A549 (cell line): Measurements from ENCODE around the gene NOXA1. TPM values are rescaled to one million over a fixed set of nuclear protein-coding genes. Genes with fewer than 3 reads are reported as not detected.
"Not testable (repeated sequence)": the region's sequence is repeated elsewhere in the genome, so short reads cannot be mapped to it uniquely, and the experiment has no call there.

Source experiments
- ATAC-seq, 2 experiments: fragments of 200-7000 bp in 1 of 2; fragments of >200 bp in 1 of 2; cut with Nextera tagmentation in 1 of 2; cut with Tn5 transposase in 1 of 2; 3 replicates each; pipeline versions ENCODE4 v1.8.0 to v1.9.1; 2018 to 2020; ENCODE audit warnings: mild to moderate bottlenecking in 1 of 2, moderate library complexity in 1 of 2
- CTCF ChIA-PET: fragments of 300-600 bp; sonication (Branson Sonifier 250); formaldehyde crosslinking; extraction: SDS; loops from one replicate; lab custom pipeline; 2021; ENCODE audit warnings: antibody characterized with exemption, inconsistent platforms; lab: Yijun Ruan, JAX
- POLR2A ChIA-PET: fragments of 350-600 bp; formaldehyde crosslinking; extraction: SDS; loops from one replicate; lab custom pipeline; 2021; ENCODE audit warnings: antibody characterized with exemption, inconsistent platforms; lab: Yijun Ruan, JAX
- DNase-seq, 2 experiments: peaks; one replicate each; pipeline versions ENCODE4 v3.0.0 to v3.0.0-alpha.2; 2011 to 2016; ENCODE audit warnings: low read depth in 1 of 2, low spot score in 1 of 2
- FAIRE-seq: peaks from 2 replicates; lab custom pipeline; 2011; peaks lifted over from hg19 to GRCh38; lab: Jason Lieb, UNC
- H3K27ac ChIP-seq, 2 experiments: fragments of >200 bp; sonication (Bioruptor Twin); formaldehyde crosslinking; 3 replicates each; pipeline ENCODE4 v1.5.1; 2016 to 2017
- H3K4me1 ChIP-seq: fragments of >200 bp; sonication (Bioruptor Twin); formaldehyde crosslinking; 3 replicates; pipeline ENCODE4 v1.6.1; 2016
- H3K4me2 ChIP-seq: fragments of >200 bp; sonication (Bioruptor Twin); formaldehyde crosslinking; 3 replicates; pipeline ENCODE4 v1.6.1; 2016
- H3K4me3 ChIP-seq: fragments of >200 bp; sonication (Bioruptor Twin); formaldehyde crosslinking; 3 replicates; pipeline ENCODE4 v1.5.1; 2016
- H3K9me3 ChIP-seq: fragments of >200 bp; sonication (Bioruptor Twin); formaldehyde crosslinking; 3 replicates; pipeline ENCODE4 v1.6.1; 2016
- CHD4 ChIP-seq: fragments of 200-600 bp; sonication (generic); IDR thresholded peaks from 2 replicates; pipeline ENCODE4 v1.6.1; 2016; ENCODE audit warnings: antibody characterized with exemption, mild to moderate bottlenecking, borderline replicate concordance
- EP300 ChIP-seq, 2 experiments: fragments of >200 bp; sonication (Bioruptor Twin); formaldehyde crosslinking; IDR thresholded peaks; 2 replicates in 1 of 2; 3 replicates in 1 of 2; pipeline ENCODE4 v1.6.1; 2016 to 2017
- FOXS1 ChIP-seq: fragments of 250-450 bp; sonication (Bioruptor Pico); IDR thresholded peaks from 2 replicates; pipeline ENCODE4 v1.5.0; 2020; ENCODE audit warnings: mild to moderate bottlenecking, moderate library complexity
- GATA3 ChIP-seq: IDR thresholded peaks from 2 replicates; pipeline ENCODE4 v1.6.1; 2012; ENCODE audit warnings: borderline replicate concordance
- HDAC2 ChIP-seq: fragments of 200-600 bp; sonication (generic); IDR thresholded peaks from 2 replicates; pipeline ENCODE4 v1.6.1; 2016
- HOXA7 ChIP-seq: fragments of 250-450 bp; sonication (Bioruptor Pico); IDR thresholded peaks from 2 replicates; pipeline ENCODE4 v1.5.0; 2020; ENCODE audit warnings: mild to moderate bottlenecking, moderate library complexity
- HOXB13 ChIP-seq: fragments of 250-450 bp; sonication (Bioruptor Pico); IDR thresholded peaks from 2 replicates; pipeline ENCODE4 v1.5.0; 2020; ENCODE audit warnings: low read depth, mild to moderate bottlenecking, moderate library complexity
- JUN ChIP-seq, 2 experiments: fragments of >200 bp; sonication (Bioruptor Twin); formaldehyde crosslinking; IDR thresholded peaks; 2 replicates in 1 of 2; 3 replicates in 1 of 2; pipeline ENCODE4 v1.6.1; 2016 to 2017
- JUNB ChIP-seq: fragments of >200 bp; sonication (Bioruptor Twin); formaldehyde crosslinking; IDR thresholded peaks from 2 replicates; pipeline ENCODE4 v1.6.1; 2016
- KDM1A ChIP-seq: fragments of 200-600 bp; sonication (generic); IDR thresholded peaks from 2 replicates; pipeline ENCODE4 v1.6.1; 2016; ENCODE audit warnings: low read depth, mild to moderate bottlenecking
- KDM5A ChIP-seq: fragments of 200-600 bp; sonication (generic); IDR thresholded peaks from 2 replicates; pipeline ENCODE4 v1.6.1; 2016; ENCODE audit warnings: antibody characterized with exemption, mild to moderate bottlenecking
- NFE2L2 ChIP-seq: fragments of 150-350 bp; conservative IDR thresholded peaks from 2 replicates; pipeline ENCODE4 v1.6.1; 2014; ENCODE audit warnings: low read length
- NPAS2 ChIP-seq: fragments of 250-450 bp; sonication (Bioruptor Pico); IDR thresholded peaks from 2 replicates; pipeline ENCODE4 v1.8.0; 2022; ENCODE audit warnings: mild to moderate bottlenecking, moderate library complexity, borderline replicate concordance
- RAD21 ChIP-seq, 2 experiments: fragments of >200 bp in 1 of 2; sonication (Bioruptor Twin) in 1 of 2; formaldehyde crosslinking in 1 of 2; IDR thresholded peaks in 1 of 2; conservative IDR thresholded peaks in 1 of 2; 2 replicates in 1 of 2; 3 replicates in 1 of 2; pipeline ENCODE4 v1.6.1; 2012 to 2018; ENCODE audit warnings: inconsistent platforms in 1 of 2
- RFX5 ChIP-seq: fragments of 450-650 bp; IDR thresholded peaks from 2 replicates; pipeline ENCODE4 v1.7.1; 2014; ENCODE audit warnings: antibody characterized with exemption, mild to moderate bottlenecking, moderate library complexity
- TFCP2L1 ChIP-seq: fragments of 250-450 bp; sonication (Bioruptor Pico); IDR thresholded peaks from 2 replicates; pipeline ENCODE4 v1.5.0; 2021; ENCODE audit warnings: mild to moderate bottlenecking
- USF2 ChIP-seq: fragments of 450-650 bp; IDR thresholded peaks from 2 replicates; pipeline ENCODE4 v1.6.1; 2014; ENCODE audit warnings: antibody characterized with exemption
- ZC3H11A ChIP-seq: fragments of 450-650 bp; IDR thresholded peaks from 2 replicates; pipeline ENCODE4 v1.6.1; 2014; ENCODE audit warnings: antibody characterized with exemption, mild to moderate bottlenecking
- ZNF302 ChIP-seq: fragments of 250-450 bp; sonication (Bioruptor Pico); IDR thresholded peaks from 2 replicates; pipeline ENCODE4 v1.9.0; 2021; ENCODE audit warnings: inconsistent platforms, mild to moderate bottlenecking, moderate library complexity
- WGBS: methylation state at CpG from one replicate; pipeline ENCODE4 v1.1.6; 2017; ENCODE audit errors: missing lambda C conversion rate; 5-methylcytosine and 5-hydroxymethylcytosine counted together
- polyA plus RNA-seq, 4 experiments: library from polyadenylated mRNA; depleted of rRNA in 3 of 4; stranded (reverse); fragments of >200 nt; fragmentation: RNase III in 1 of 4; extraction: RNeasy Plus Mini Kit Qiagen cat#74134 plus additional on column Dnase treatment in 1 of 4; gene quantifications; 2 replicates in 3 of 4; 3 replicates in 1 of 4; pipeline ENCODE4 v1.2.3, GENCODE V29; 2011 to 2017
- TF ChIP-seq, protein P1 (sequence below): fragments of 200-600 bp; sonication (generic); IDR thresholded peaks from 2 replicates; pipeline ENCODE4 v1.6.1; 2016; ENCODE audit warnings: antibody characterized with exemption, mild to moderate bottlenecking, moderate library complexity

The NOXA1 gene
- polyA plus RNA-seq, 2 of the 4 experiments (the other 2 are of a cell fraction): 0.44 to 1.5 TPM

GRCh38 chr9:137375321-137376058, 47.7 kb upstream of the NOXA1 start:
- ChIA-PET POLR2A (no interaction called here), CTCF (interaction anchor here (0.7 to 1.9 kb wide), 5 partner anchors 21 to 72 kb away, joined by 3 to 7 read pairs (median 4); partner anchors contain the start of gene EXD3)
- no peak overlapping the region for H3K4me2 ChIP-seq
- no peak overlapping the region for H3K4me3 ChIP-seq
- 85% methylated on average over 11 of the region's 11 CpGs for WGBS
- ATAC-seq (no peak), FAIRE-seq (peak; percentile 32), DNase-seq (no peak)
- H3K27ac ChIP-seq: no peak overlapping the region
- TF ChIP-seq TFCP2L1 (CRISPR knock-in tag) (no peak), HOXA7 (CRISPR knock-in tag) (no peak), NPAS2 (no peak), USF2 (no peak), CHD4 (no peak), HDAC2 (no peak), RAD21 (conservative IDR thresholded peaks at IDR 0.05 in 1 of 2, IDR thresholded peaks at IDR 0.05 in 1 of 2) (no peak)
- no peaks in the 10 kb centered on the region for H3K4me1 ChIP-seq
- H3K9me3 ChIP-seq: 0 out of 3 replicates have a peak, but pooled peaks cover 5% of the 10 kb centered on the region

DNA sequence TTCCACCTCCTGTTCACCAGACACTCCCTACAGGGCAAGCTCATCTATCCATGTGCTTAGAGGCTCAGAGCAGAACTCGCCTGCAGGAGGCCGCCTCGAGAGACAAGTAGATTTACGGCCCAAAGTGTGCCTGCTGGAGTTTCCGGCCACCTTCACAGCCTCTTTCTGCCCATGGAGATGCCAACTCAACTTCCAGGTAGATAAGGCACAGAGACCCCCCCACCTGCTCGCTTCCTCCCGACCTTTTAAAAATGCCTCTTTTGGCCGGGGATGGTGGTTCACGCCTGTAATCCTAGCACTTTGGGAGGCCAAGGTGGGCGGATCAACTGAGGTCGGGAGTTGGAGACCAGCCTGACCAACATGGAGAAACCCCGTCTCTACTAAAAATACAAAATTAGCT, 46.8 kb upstream of the NOXA1 start:
- WGBS: 91% methylated on average over 12 of the region's 12 CpGs
- Histone ChIP-seq H3K4me3 (no peak overlapping the region), H3K27ac (no peak overlapping the region), H3K4me1 (no peaks in the 10 kb centered on the region), H3K9me3 (0 out of 3 replicates have a peak, but pooled peaks cover 5% of the 10 kb centered on the region), H3K4me2 (no peak overlapping the region)
- no peak for FAIRE-seq
- CTCF ChIA-PET: interaction anchor here (0.9 to 1.9 kb wide), 3 partner anchors 46 to 140 kb away, joined by 3 to 7 read pairs (median 3); partner anchors contain the start of genes EXD3 and NRARP
- POLR2A ChIA-PET: no interaction called here
- TF ChIP-seq EP300 (IDR thresholded peaks at IDR 0.05) (no peak), RFX5 (no peak), KDM5A (no peak), ZNF302 (no peak), NFE2L2 (no peak), JUNB (no peak), FOXS1 (no peak), HOXB13 (CRISPR knock-in tag) (no peak), KDM1A (no peak), GATA3 (no peak), JUN (IDR thresholded peaks at IDR 0.05) (no peak), TFCP2L1 (CRISPR knock-in tag) (no peak), CHD4 (no peak), ZC3H11A (no peak)
- TF ChIP-seq, protein P1, sequence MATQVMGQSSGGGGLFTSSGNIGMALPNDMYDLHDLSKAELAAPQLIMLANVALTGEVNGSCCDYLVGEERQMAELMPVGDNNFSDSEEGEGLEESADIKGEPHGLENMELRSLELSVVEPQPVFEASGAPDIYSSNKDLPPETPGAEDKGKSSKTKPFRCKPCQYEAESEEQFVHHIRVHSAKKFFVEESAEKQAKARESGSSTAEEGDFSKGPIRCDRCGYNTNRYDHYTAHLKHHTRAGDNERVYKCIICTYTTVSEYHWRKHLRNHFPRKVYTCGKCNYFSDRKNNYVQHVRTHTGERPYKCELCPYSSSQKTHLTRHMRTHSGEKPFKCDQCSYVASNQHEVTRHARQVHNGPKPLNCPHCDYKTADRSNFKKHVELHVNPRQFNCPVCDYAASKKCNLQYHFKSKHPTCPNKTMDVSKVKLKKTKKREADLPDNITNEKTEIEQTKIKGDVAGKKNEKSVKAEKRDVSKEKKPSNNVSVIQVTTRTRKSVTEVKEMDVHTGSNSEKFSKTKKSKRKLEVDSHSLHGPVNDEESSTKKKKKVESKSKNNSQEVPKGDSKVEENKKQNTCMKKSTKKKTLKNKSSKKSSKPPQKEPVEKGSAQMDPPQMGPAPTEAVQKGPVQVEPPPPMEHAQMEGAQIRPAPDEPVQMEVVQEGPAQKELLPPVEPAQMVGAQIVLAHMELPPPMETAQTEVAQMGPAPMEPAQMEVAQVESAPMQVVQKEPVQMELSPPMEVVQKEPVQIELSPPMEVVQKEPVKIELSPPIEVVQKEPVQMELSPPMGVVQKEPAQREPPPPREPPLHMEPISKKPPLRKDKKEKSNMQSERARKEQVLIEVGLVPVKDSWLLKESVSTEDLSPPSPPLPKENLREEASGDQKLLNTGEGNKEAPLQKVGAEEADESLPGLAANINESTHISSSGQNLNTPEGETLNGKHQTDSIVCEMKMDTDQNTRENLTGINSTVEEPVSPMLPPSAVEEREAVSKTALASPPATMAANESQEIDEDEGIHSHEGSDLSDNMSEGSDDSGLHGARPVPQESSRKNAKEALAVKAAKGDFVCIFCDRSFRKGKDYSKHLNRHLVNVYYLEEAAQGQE: no peak
- no peak for DNase-seq
- ATAC-seq: no peak

DNA sequence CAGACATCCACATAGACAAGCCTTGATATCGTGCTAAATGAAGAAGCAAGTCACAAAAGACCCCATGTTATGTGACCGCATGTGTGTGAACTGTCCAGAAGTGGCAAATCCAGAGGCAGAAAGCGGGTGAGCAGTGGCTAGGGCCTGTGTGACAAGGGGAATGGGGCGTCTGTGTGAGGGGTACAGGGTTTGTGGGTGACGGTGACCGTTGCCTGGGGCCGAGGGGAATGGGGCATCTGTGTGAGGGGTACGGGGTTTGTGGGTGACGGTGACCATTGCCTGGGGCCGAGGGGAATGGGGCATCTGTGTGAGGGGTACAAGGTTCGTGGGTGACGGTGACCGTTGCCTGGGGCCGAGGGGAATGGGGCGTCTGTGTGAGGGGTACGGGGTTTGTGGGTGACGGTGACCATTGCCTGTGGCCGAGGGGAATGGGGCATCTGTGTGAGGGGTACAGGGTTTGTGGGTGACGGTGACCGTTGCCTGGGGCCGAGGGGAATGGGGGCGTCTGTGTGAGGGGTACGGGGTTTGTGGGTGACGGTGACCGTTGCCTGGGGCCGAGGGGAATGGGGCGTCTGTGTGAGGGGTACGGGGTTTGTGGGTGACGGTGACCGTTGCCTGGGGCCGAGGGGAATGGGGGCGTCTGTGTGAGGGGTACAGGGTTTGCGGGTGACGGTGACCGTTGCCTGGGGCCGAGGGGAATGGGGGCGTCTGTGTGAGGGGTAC, 44.3 kb upstream of the NOXA1 start:
- FAIRE-seq, H3K4me3 ChIP-seq: not testable (repeated sequence)

More for the DNA sequence above, 44.3 kb upstream of the NOXA1 start:
- H3K4me1 ChIP-seq, CTCF ChIA-PET, H3K27ac ChIP-seq, H3K9me3 ChIP-seq, DNase-seq, ATAC-seq, H3K4me2 ChIP-seq, POLR2A ChIA-PET: not testable (repeated sequence)
- 82% methylated on average over 10 of the region's 37 CpGs for WGBS
